ENCODE data around the gene CD99. TPM values are rescaled to one million over a fixed set of nuclear protein-coding genes. Genes with fewer than 3 reads are reported as not detected.

CD99 gene
- total and polyA plus RNA-seq, 2 experiments from 2014 or later: 467 to 474 TPM

DNA sequence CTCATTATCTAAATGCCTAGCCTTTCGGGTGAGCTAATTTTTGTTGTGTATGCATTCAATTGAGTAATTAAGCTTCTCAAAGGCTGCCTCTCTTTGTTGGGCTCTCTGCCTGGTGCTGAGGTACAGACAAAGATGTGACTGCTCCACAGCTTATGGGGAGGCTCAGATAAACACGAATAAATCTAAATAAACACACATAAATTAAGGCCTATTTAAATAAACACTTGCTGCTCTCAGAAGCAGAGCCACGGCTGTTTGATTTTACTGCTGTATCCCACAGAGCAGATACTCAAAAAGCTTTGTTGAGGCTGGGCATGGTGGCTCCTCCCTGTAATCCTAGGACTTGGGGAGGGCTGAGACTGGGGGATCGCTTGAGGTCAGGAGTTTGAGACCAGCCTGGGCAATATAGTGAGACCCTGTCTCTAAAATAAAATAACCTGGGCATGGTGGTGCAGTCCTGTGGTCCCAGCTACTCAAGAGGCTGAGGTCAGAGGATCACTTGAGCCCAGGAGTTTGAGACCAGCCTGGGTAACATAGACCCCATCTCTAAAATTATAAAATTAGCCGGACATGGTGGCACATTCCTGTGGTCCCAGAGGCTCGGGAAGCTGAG, 8.4 kb upstream of the CD99 start:
- TF ChIP-seq CTCF (IDR thresholded peaks at IDR 0.05; ENCODE audit: low read depth, low read length): no peak
- Histone ChIP-seq H3K27me3 (no peaks in the 10 kb centered on the region), H3K4me1 (ENCODE audit: low read depth) (no peaks in the 10 kb centered on the region), H3K4me3 (no peak overlapping the region), H3K36me3 (no peaks in the 10 kb centered on the region), H3K27ac (no peak overlapping the region), H3K9me3 (ENCODE audit: low read depth) (no peaks in the 10 kb centered on the region)
- no peak for DNase-seq (ENCODE audit: low read depth in 1 of 2, low spot score in 1 of 2)

DNA sequence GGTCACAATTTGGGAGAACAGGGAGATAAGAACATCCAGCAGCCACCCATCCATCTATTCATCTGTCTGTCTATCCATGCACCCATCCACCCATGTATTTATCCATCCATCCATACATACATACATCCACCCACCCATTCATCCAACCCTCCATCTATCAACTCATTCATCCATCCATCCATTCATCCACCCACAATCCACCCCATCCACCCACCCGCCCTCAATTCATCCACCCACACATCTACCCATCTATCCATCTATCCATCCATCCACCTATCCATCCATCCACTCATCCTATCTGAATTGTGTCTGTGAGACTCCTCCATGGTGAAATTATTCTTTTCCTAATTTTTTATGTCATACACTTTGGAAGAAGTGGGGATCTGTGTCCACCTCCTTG, 6.8 kb upstream of the CD99 start:
- Histone ChIP-seq H3K27me3 (no peaks in the 10 kb centered on the region), H3K27ac (no peak overlapping the region), H3K4me1 (ENCODE audit: low read depth) (no peaks in the 10 kb centered on the region), H3K9me3 (ENCODE audit: low read depth) (no peaks in the 10 kb centered on the region), H3K4me3 (no peak overlapping the region), H3K36me3 (no peaks in the 10 kb centered on the region)
- no peak for DNase-seq (ENCODE audit: low read depth in 1 of 2, low spot score in 1 of 2)
- no peak for TF ChIP-seq CTCF (IDR thresholded peaks at IDR 0.05; ENCODE audit: low read depth, low read length)

DNA sequence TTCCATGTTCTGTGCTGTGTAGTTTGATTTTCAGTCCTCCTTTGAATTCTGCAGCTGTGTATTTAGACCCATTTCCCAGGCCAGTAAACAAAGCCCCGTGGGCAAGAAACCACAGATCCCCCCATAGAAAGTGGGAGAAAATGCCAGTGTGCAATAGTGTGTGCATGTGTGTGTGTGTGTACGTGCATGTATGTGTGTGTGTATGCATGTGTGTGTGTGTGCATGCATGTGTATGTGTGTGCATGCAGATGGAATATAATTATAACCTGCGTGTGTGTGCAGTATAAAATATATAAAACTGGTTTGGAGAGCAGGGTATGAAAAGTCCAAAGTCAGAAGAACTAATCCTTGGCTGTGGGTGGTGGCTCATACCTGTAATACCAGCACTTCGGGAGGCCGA, 5.2 kb upstream of the CD99 start:
- DNase-seq (ENCODE audit: low read depth in 1 of 2, low spot score in 1 of 2): no peak
- Histone ChIP-seq H3K27me3 (no peaks in the 10 kb centered on the region), H3K27ac (no peak overlapping the region), H3K4me3 (no peak overlapping the region), H3K36me3 (no peaks in the 10 kb centered on the region), H3K9me3 (ENCODE audit: low read depth) (no peaks in the 10 kb centered on the region), H3K4me1 (ENCODE audit: low read depth) (peaks cover 3% of the 10 kb centered on the region)
- no peak for TF ChIP-seq CTCF (IDR thresholded peaks at IDR 0.05; ENCODE audit: low read depth, low read length)

GRCh38 chrX:2689773-2690666, 1.1 kb upstream of the CD99 start:
- no peaks in the 10 kb centered on the region for H3K9me3 ChIP-seq (ENCODE audit: low read depth)
- peak overlapping the region; percentile 86 for H3K27ac ChIP-seq
- no peak for DNase-seq (ENCODE audit: low read depth in 1 of 2, low spot score in 1 of 2)
- no peaks in the 10 kb centered on the region for H3K27me3 ChIP-seq
- peaks cover 31% of the 10 kb centered on the region for H3K4me1 ChIP-seq (ENCODE audit: low read depth)
- peak overlapping the region; percentile 92 for H3K4me3 ChIP-seq
- H3K36me3 ChIP-seq: no peaks in the 10 kb centered on the region
- no peak for TF ChIP-seq CTCF (IDR thresholded peaks at IDR 0.05; ENCODE audit: low read depth, low read length)

DNA sequence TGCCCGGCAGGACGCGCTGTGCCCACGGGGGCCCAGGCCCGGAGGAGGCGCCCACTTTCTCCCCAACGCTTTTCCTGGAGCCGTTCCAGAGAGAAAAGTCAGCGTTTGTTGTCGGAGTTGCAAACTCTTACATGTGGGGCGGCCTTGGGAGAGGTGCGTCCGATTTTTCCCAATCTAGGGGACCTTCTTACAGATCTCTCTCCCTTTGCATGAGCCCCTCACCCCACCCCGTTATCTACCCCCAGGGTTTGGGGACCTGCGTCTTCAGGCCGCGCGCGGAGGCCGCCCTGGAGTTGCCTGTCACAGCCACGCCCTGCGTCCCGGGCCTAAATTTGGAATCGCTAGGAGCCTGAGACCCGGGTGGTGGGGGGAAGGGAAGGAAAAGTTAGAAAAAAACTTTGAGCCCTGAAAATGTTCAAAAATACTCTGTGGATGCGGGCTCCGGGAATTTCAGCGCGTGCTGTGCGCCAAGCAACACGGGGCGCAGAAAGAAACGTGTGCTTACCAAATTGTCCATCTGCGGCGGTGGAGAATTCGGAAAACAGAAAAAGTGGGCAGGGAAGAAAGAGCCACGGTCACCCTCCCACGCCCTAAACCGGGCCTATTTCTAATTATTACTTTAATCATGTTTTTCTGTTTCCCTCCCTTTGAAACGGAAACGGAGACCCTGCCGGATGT, 587 bp downstream of the CD99 start:
- Histone ChIP-seq H3K4me3 (peak overlapping the region; percentile 92), H3K9me3 (ENCODE audit: low read depth) (no peaks in the 10 kb centered on the region), H3K36me3 (no peaks in the 10 kb centered on the region), H3K27me3 (no peaks in the 10 kb centered on the region), H3K4me1 (ENCODE audit: low read depth) (peaks cover 34% of the 10 kb centered on the region), H3K27ac (peak overlapping the region; percentile 86)
- no peak for TF ChIP-seq CTCF (IDR thresholded peaks at IDR 0.05; ENCODE audit: low read depth, low read length)
- peak; percentile 48 to 62 for DNase-seq (ENCODE audit: low read depth in 1 of 2, low spot score in 1 of 2)

Measured in cardiac muscle cell (in vitro differentiated cells and primary cell).